Keratinocyte (primary cell): Measurements from ENCODE around the gene SPATA12. TPM values are rescaled to one million over a fixed set of nuclear protein-coding genes. Genes with fewer than 3 reads are reported as not detected.

Experiments used
- DNase-seq: peaks from one replicate; pipeline ENCODE4 v3.0.0-alpha.2; 2011; ENCODE audit warnings: low read depth, missing footprints, low spot score
- FAIRE-seq: peaks from 2 replicates; lab custom pipeline; 2011; peaks lifted over from hg19 to GRCh38; lab: Jason Lieb, UNC
- H2AFZ ChIP-seq: 2 replicates; pipeline ENCODE4 v1.6.0; 2012; ENCODE audit warnings: low read length, control low read depth, inconsistent platforms; ENCODE audit not compliant: control insufficient read depth
- H3K27ac ChIP-seq: 2 replicates; pipeline ENCODE4 v1.5.1; 2011; ENCODE audit warnings: low read length; ENCODE audit not compliant: control insufficient read depth, insufficient read depth
- H3K27me3 ChIP-seq: 3 replicates; pipeline ENCODE4 v1.6.0; 2011; ENCODE audit warnings: low read length; ENCODE audit not compliant: control insufficient read depth, insufficient read depth; ENCODE audit errors: extremely low read depth
- H3K36me3 ChIP-seq, 2 experiments: 2 replicates in 1 of 2; 3 replicates in 1 of 2; pipeline ENCODE4 v1.5.1; 2011; ENCODE audit warnings: low read length in 2 of 2, mild to moderate bottlenecking in 1 of 2; ENCODE audit not compliant: control insufficient read depth in 2 of 2, insufficient read depth in 2 of 2; ENCODE audit errors: extremely low read depth in 1 of 2
- H3K4me1 ChIP-seq: 3 replicates; pipeline ENCODE4 v1.5.1; 2011; ENCODE audit warnings: low read length; ENCODE audit not compliant: control insufficient read depth, insufficient read depth; ENCODE audit errors: extremely low read depth
- H3K4me2 ChIP-seq: 3 replicates; pipeline ENCODE4 v1.6.0; 2011; ENCODE audit warnings: low read depth, low read length; ENCODE audit not compliant: control insufficient read depth, insufficient read depth; ENCODE audit errors: extremely low read depth
- H3K4me3 ChIP-seq, 3 experiments: fragments of 200-600 bp in 1 of 3; sonication (generic) in 1 of 3; 2 replicates in 2 of 3; 3 replicates in 1 of 3; pipeline ENCODE4 v1.5.1; 2011 to 2016; ENCODE audit warnings: low read length in 3 of 3, mild to moderate bottlenecking in 3 of 3, control low read depth in 2 of 3, inconsistent platforms in 1 of 3, low read depth in 1 of 3, mixed read lengths in 1 of 3, mixed run types in 1 of 3, moderate library complexity in 1 of 3; ENCODE audit not compliant: control insufficient read depth in 2 of 3, insufficient read depth in 2 of 3; ENCODE audit errors: extremely low read depth in 1 of 3
- H3K79me2 ChIP-seq: 2 replicates; pipeline ENCODE4 v1.6.0; 2012; ENCODE audit warnings: low read length; ENCODE audit not compliant: control insufficient read depth, insufficient read depth
- H3K9ac ChIP-seq: 3 replicates; pipeline ENCODE4 v1.6.0; 2011; ENCODE audit warnings: low read length; ENCODE audit not compliant: control insufficient read depth, insufficient read depth; ENCODE audit errors: extremely low read depth
- H3K9me1 ChIP-seq: 3 replicates; pipeline ENCODE4 v1.6.0; 2011; ENCODE audit warnings: low read length; ENCODE audit not compliant: control insufficient read depth, insufficient read depth; ENCODE audit errors: extremely low read depth
- H3K9me3 ChIP-seq: 2 replicates; pipeline ENCODE4 v1.5.1; 2012; ENCODE audit warnings: low read depth, low read length; ENCODE audit not compliant: control insufficient read depth
- H4K20me1 ChIP-seq: 3 replicates; pipeline ENCODE4 v1.6.0; 2011; ENCODE audit warnings: low read length; ENCODE audit not compliant: control insufficient read depth, insufficient read depth; ENCODE audit errors: extremely low read depth
- EZH2 ChIP-seq: IDR thresholded peaks from one replicate; pipeline ENCODE4 v1.6.1; 2012; ENCODE audit warnings: inconsistent platforms, mild to moderate bottlenecking, low read length, moderate library complexity
- dilution Hi-C: fragments of 300-500 bp; cut with MboI; formaldehyde crosslinking; loops from one replicate; pipeline ENCODE4 v1.7.0; 2020; ENCODE audit warnings: low sequenced_read_pairs; ENCODE audit not compliant: extremely low pct_ligation_motif_present
- polyA plus RNA-seq, 5 experiments: library from polyadenylated mRNA; depleted of rRNA in 3 of 5; stranded (reverse) in 3 of 5; stranded (forward) in 1 of 5; unstranded in 1 of 5; fragments of >200 nt; gene quantifications; 1 replicate in 1 of 5; 2 replicates in 3 of 5; 3 replicates in 1 of 5; pipeline versions ENCODE4 v1.2.1 to v1.2.3, GENCODE V29; 2011 to 2012; ENCODE audit warnings: missing spikeins in 2 of 5, low read depth in 1 of 5, low replicate concordance in 1 of 5
- TF ChIP-seq, protein P1 (sequence below), 3 experiments: IDR thresholded peaks in 1 of 3; conservative IDR thresholded peaks in 1 of 3; optimal IDR thresholded peaks in 1 of 3; 2 replicates in 2 of 3; 3 replicates in 1 of 3; pipeline versions ENCODE3 to v1.5.1; 2011; ENCODE audit warnings: low read length in 3 of 3, mild to moderate bottlenecking in 3 of 3, moderate library complexity in 2 of 3, control low read depth in 1 of 3, inconsistent platforms in 1 of 3; ENCODE audit not compliant: insufficient read depth in 2 of 3; ENCODE audit errors: extremely low read depth in 1 of 3

The SPATA12 gene
- polyA plus RNA-seq, 1 donor (not counting 4 experiments of a cell fraction or from before 2014, with no cell fraction given): 0.08 TPM

DNA sequence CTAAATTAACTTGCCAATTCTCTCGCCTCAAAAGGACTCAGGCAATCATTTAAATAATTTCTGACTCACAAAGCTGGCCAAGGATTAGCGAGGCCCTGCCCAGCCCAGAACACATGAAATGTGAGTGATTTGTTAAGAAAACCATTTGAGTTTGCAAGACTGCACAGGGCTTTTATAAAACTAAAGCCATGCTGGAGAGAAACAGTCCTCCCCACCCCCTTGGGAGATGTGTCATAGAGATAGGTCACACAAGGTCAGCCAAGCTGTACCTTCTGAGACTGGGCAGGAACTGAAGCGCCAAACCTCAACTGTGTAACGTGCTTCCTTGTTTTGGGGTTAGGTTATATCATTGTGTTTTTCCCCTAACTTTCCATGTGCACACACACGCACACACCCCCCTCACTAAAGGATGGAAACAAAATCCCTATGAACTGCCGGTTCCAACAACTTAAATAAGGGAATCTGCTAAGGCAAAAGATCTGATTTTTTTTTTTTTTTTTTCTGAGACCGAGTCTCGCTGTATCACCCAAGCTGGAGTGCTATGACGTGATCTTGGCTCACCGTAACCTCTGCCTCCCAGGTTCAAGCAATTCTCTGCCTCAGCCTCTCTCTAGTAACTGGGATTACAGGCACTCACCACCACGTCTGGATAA, 8.1 kb downstream of the SPATA12 start:
- TF ChIP-seq, protein P1, sequence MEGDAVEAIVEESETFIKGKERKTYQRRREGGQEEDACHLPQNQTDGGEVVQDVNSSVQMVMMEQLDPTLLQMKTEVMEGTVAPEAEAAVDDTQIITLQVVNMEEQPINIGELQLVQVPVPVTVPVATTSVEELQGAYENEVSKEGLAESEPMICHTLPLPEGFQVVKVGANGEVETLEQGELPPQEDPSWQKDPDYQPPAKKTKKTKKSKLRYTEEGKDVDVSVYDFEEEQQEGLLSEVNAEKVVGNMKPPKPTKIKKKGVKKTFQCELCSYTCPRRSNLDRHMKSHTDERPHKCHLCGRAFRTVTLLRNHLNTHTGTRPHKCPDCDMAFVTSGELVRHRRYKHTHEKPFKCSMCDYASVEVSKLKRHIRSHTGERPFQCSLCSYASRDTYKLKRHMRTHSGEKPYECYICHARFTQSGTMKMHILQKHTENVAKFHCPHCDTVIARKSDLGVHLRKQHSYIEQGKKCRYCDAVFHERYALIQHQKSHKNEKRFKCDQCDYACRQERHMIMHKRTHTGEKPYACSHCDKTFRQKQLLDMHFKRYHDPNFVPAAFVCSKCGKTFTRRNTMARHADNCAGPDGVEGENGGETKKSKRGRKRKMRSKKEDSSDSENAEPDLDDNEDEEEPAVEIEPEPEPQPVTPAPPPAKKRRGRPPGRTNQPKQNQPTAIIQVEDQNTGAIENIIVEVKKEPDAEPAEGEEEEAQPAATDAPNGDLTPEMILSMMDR (optimal IDR thresholded peaks at IDR 0.05 in 1 of 3, IDR thresholded peaks at IDR 0.05 in 1 of 3, conservative IDR thresholded peaks at IDR 0.05 in 1 of 3; ENCODE audit: extremely low read depth in 1 of 3, insufficient read depth in 2 of 3, low read length in 3 of 3): no peak
- TF ChIP-seq EZH2: no peak
- Histone ChIP-seq H3K27ac (peak overlapping the region; percentile 83), H2AFZ (peak overlapping the region; percentile 2), H3K9me1 (no peaks in the 10 kb centered on the region), H4K20me1 (no peaks in the 10 kb centered on the region), H3K9ac (peak overlapping the region; percentile 70), H3K9me3 (no peaks in the 10 kb centered on the region), H3K27me3 (no peaks in the 10 kb centered on the region), H3K36me3 (no peaks in the 10 kb centered on the region), H3K4me1 (peaks cover 16% of the 10 kb centered on the region), H3K79me2 (no peaks in the 10 kb centered on the region), H3K4me3 (peak overlapping the region in 2 of 3 experiments; percentile 4 to 8), H3K4me2 (peak overlapping the region; percentile 69)
- FAIRE-seq (peak; percentile 97), DNase-seq (peak; percentile 75)
- dilution Hi-C loops: no loop called here

DNA sequence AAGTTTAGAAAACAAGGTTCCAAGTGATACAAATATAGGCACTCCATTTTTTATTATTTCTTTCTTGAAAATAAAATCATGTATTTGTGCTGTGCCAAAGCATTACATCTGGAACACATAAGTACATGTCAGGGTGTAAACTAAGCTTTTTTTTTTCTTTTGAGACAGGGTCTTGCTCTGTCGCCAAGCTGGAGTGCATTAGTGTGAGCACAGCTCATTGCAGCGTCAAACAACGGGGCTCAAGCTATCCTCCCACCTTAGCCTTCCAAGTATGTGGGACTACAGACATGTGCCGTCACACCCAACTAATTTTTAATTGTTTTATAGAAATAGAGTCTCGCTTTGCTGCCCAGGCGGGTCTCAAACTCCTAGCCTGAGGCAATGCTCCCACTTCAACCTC, 9.0 kb downstream of the SPATA12 start:
- no peaks in the 10 kb centered on the region for H3K79me2 ChIP-seq
- no peak overlapping the region for H3K4me2 ChIP-seq

More for the DNA sequence above, 9.0 kb downstream of the SPATA12 start:
- dilution Hi-C loops: no loop called here
- Histone ChIP-seq H3K9me1 (no peaks in the 10 kb centered on the region), H3K36me3 (no peaks in the 10 kb centered on the region), H3K4me1 (peaks cover 16% of the 10 kb centered on the region), H3K9ac (no peak overlapping the region), H4K20me1 (no peaks in the 10 kb centered on the region), H3K27ac (peak overlapping the region; percentile 83), H3K4me3 (no peak overlapping the region), H3K27me3 (no peaks in the 10 kb centered on the region), H3K9me3 (no peaks in the 10 kb centered on the region), H2AFZ (no peak overlapping the region)
- DNase-seq (no peak), FAIRE-seq (no peak)
- TF ChIP-seq EZH2: no peak
- TF ChIP-seq, protein P1 (optimal IDR thresholded peaks at IDR 0.05 in 1 of 3, IDR thresholded peaks at IDR 0.05 in 1 of 3, conservative IDR thresholded peaks at IDR 0.05 in 1 of 3; ENCODE audit: extremely low read depth in 1 of 3, insufficient read depth in 2 of 3, low read length in 3 of 3): no peak
